OCI-LY7 (cell line): Measurements from ENCODE around the gene ABCC8.

Source experiments
- EZH2phosphoT487 ChIP-seq: fragments of 200-600 bp; sonication (generic); IDR thresholded peaks from 2 replicates; pipeline ENCODE4 v1.6.1; 2018; ENCODE audit warnings: low read depth, borderline replicate concordance, mild to moderate bottlenecking, mixed run types, antibody characterized with exemption, low read length, moderate library complexity, mixed read lengths
- TF ChIP-seq, protein P1 (sequence below): fragments of 200-600 bp; sonication (generic); conservative IDR thresholded peaks from 2 replicates; pipeline ENCODE4 v1.5.1; 2014; ENCODE audit warnings: mild to moderate bottlenecking, antibody characterized with exemption, low read length, moderate library complexity, mixed read lengths

GRCh38 chr11:17524221-17524620 lies 47.6 kb upstream of the ABCC8 start:
- TF ChIP-seq, protein P1, sequence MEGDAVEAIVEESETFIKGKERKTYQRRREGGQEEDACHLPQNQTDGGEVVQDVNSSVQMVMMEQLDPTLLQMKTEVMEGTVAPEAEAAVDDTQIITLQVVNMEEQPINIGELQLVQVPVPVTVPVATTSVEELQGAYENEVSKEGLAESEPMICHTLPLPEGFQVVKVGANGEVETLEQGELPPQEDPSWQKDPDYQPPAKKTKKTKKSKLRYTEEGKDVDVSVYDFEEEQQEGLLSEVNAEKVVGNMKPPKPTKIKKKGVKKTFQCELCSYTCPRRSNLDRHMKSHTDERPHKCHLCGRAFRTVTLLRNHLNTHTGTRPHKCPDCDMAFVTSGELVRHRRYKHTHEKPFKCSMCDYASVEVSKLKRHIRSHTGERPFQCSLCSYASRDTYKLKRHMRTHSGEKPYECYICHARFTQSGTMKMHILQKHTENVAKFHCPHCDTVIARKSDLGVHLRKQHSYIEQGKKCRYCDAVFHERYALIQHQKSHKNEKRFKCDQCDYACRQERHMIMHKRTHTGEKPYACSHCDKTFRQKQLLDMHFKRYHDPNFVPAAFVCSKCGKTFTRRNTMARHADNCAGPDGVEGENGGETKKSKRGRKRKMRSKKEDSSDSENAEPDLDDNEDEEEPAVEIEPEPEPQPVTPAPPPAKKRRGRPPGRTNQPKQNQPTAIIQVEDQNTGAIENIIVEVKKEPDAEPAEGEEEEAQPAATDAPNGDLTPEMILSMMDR: no peak
- no peak for TF ChIP-seq EZH2phosphoT487
